Endodermal cell (in vitro differentiated cells): Measurements from ENCODE around the gene CYBC1. TPM values are rescaled to one million over a fixed set of nuclear protein-coding genes. Genes with fewer than 3 reads are reported as not detected.

Experiments used
- DNase-seq: peaks from one replicate; pipeline ENCODE4 v3.0.0-alpha.2; 2017
- H3K27ac ChIP-seq: 2 replicates; pipeline ENCODE4 v1.5.1; 2013; ENCODE audit warnings: mild to moderate bottlenecking, low read depth, low read length, moderate library complexity
- H3K27me3 ChIP-seq: 2 replicates; pipeline ENCODE4 v1.6.1; 2013; ENCODE audit warnings: mild to moderate bottlenecking, low read length, moderate library complexity; ENCODE audit not compliant: insufficient read depth, control insufficient read depth, poor library complexity, severe bottlenecking
- H3K36me3 ChIP-seq: 2 replicates; pipeline ENCODE4 v1.7.0; 2013; ENCODE audit warnings: mild to moderate bottlenecking, low read length, moderate library complexity; ENCODE audit not compliant: control insufficient read depth, insufficient read depth
- H3K4me1 ChIP-seq: one replicate; pipeline ENCODE4 v1.7.0; 2013; ENCODE audit warnings: low read length; ENCODE audit not compliant: control insufficient read depth, insufficient read depth
- H3K4me3 ChIP-seq: 2 replicates; pipeline ENCODE4 v1.5.1; 2013; ENCODE audit warnings: mild to moderate bottlenecking, low read length, moderate library complexity
- H3K9ac ChIP-seq: 2 replicates; pipeline ENCODE4 v1.6.1; 2013; ENCODE audit warnings: mild to moderate bottlenecking, low read length, moderate library complexity; ENCODE audit not compliant: poor library complexity, severe bottlenecking; ENCODE audit errors: extremely low read depth
- H3K9me3 ChIP-seq: 2 replicates; pipeline ENCODE4 v1.6.1; 2013; ENCODE audit warnings: mild to moderate bottlenecking, low read length, moderate library complexity; ENCODE audit not compliant: control insufficient read depth
- H3K27ac Mint-ChIP-seq: 2 replicates; pipeline ENCODE4 v1.8.0; 2020; ENCODE audit warnings: mixed read lengths
- H3K27me3 Mint-ChIP-seq: 2 replicates; pipeline ENCODE4 v1.8.0; 2021; ENCODE audit warnings: mild to moderate bottlenecking, mixed read lengths; ENCODE audit not compliant: insufficient read depth
- H3K36me3 Mint-ChIP-seq: 2 replicates; pipeline ENCODE4 v1.8.0; 2020; ENCODE audit warnings: low read depth, mixed read lengths
- H3K4me1 Mint-ChIP-seq: 2 replicates; pipeline ENCODE4 v1.8.0; 2020; ENCODE audit warnings: mixed read lengths
- H3K4me3 Mint-ChIP-seq: 2 replicates; pipeline ENCODE4 v1.8.0; 2020; ENCODE audit warnings: mild to moderate bottlenecking, moderate library complexity, mixed read lengths
- H3K9me3 Mint-ChIP-seq: 2 replicates; pipeline ENCODE4 v1.8.0; 2020; ENCODE audit warnings: mild to moderate bottlenecking, mixed read lengths
- CTCF ChIP-seq: fragments of 200-600 bp; sonication (generic); conservative IDR thresholded peaks from 2 replicates; pipeline ENCODE4 v1.5.0; 2021; ENCODE audit warnings: antibody characterized with exemption, mild to moderate bottlenecking
- WGBS, 2 experiments: methylation state at CpG; one replicate each; pipeline versions ENCODE4 v1.1.5 to v1.1.7; 2013; ENCODE audit warnings: missing lambda C conversion rate in 2 of 2, mixed read lengths in 1 of 2; ENCODE audit not compliant: insufficient coverage in 1 of 2, insufficient read length in 1 of 2; 5-methylcytosine and 5-hydroxymethylcytosine counted together
- long read RNA-seq, 4 experiments: library from polyadenylated mRNA in 2 of 4; library from RNA in 1 of 4; library from capped mRNA in 1 of 4; stranded (forward) in 3 of 4; unstranded in 1 of 4; transcript quantifications; one replicate each; pipeline ENCODE4 v2.0.0, GENCODE V29; 2020 to 2021; ENCODE audit warnings: inconsistent platforms in 1 of 4
- polyA plus RNA-seq, 2 experiments: library from polyadenylated mRNA; stranded (reverse); fragments of 50-300 nt; gene quantifications; one replicate each; pipeline ENCODE4 v1.2.3, GENCODE V29; 2013
- total RNA-seq, 2 donors: library from RNA; stranded (reverse); fragmentation: NEBNext Ultra II Directional in 1 of 2; extraction: Animal tissue kit (Norgen Biotek cat#: 25700) in 1 of 2; gene quantifications; 2 replicates in 1 of 2; 3 replicates in 1 of 2; pipeline ENCODE4 v1.2.1, GENCODE V29; 2021

The CYBC1 gene
- total RNA-seq, result 10 to 100 TPM; 71.2 to 88.5 TPM
- polyA plus RNA-seq (2013, experiment 1 of 2), result 62.1 TPM
- 49.1 TPM for polyA plus RNA-seq (2013, experiment 2 of 2)
- long read RNA-seq, experiment 1, transcript CYBC1-201 (7 exons, 2,093 nt), result major isoform, 5 of 17 reads
- long read RNA-seq, experiment 1, partial matches to known transcripts, result 2 of 17 reads
- long read RNA-seq, experiment 1, other reads (novel, unspliced or antisense), result 7 of 17 reads
- long read RNA-seq, experiment 2, full-length matches to known transcripts, result 51 of 72 reads
- long read RNA-seq, experiment 2, partial matches to known transcripts, result 7 of 72 reads
- long read RNA-seq, experiment 2, other reads (novel, unspliced or antisense), result 14 of 72 reads
- long read RNA-seq, experiment 3, full-length matches to known transcripts, result 336 of 411 reads
- long read RNA-seq, experiment 3, partial matches to known transcripts, result 25 of 411 reads
- long read RNA-seq, experiment 3, other reads (novel, unspliced or antisense), result 50 of 411 reads
- long read RNA-seq, experiment 4, partial matches to known transcripts, result 1 of 7 reads
- long read RNA-seq, experiment 4, other reads (novel, unspliced or antisense), result 3 of 7 reads

DNA sequence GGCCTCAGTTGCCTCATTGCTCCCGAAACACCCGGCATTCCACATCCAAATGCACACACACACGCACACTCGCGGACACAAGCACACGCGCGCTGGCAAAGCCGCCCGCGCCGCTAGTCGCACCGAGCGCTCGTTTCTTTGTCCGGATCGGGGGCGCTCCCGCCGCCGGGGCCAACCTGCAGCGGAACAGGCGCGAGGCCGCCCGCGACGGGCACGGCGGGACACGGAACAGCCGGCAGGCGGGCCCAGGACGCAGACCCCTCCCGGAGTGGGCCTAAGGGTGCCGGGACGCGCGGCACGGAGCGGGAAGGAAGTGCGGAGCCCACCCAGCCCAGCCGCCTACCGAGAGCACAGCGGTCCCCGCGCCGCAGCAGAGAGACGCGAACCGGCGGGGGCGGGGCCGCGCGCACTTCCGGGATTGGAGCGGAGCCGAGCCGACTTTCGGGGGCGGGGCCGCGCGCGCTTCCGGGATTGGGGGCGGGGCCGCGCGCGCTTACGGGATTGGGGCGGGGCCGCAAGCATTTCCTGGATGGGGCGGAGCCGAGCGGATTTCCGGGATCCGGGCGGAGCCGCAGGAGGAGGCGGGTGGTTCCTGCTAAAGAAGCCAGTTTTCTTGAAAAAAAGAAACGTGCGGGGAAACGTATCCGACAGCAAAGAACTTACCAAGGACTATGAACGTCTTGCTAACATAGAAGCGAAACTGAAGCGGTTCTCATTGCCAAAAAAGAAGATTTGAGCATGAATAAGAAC lies at the start of gene CYBC1:
Gene CYBC1 (minus strand): TSS at position 396 of the 750 bp plus-strand sequence. CDS start 1,498 bp downstream, outside the sequence.
- peaks cover 8% of the 10 kb centered on the region for H3K36me3 Mint-ChIP-seq
- no peaks in the 10 kb centered on the region for H3K27me3 ChIP-seq
- H3K4me1 ChIP-seq, result peaks cover 5% of the 10 kb centered on the region
- peaks cover 12% of the 10 kb centered on the region for H3K9me3 ChIP-seq
- H3K4me3 ChIP-seq, result peak within 1 kb of the TSS; percentile 92
- H3K36me3 ChIP-seq, result peaks cover 4% of the 10 kb centered on the region
- peaks cover 4% of the 10 kb centered on the region for H3K27me3 Mint-ChIP-seq
- H3K4me1 Mint-ChIP-seq, result peaks cover 5% of the 10 kb centered on the region
- H3K9me3 Mint-ChIP-seq, result peaks cover 34% of the 10 kb centered on the region
- H3K4me3 Mint-ChIP-seq, result peak within 1 kb of the TSS; percentile 74
- WGBS, 2 experiments, result 1 to 2% methylated on average over 23 to 91 of the region's 91 CpGs
- peak within 1 kb of the TSS; percentile 64 for H3K27ac Mint-ChIP-seq
- no peak for TF ChIP-seq CTCF
- DNase-seq, result peak; percentile 98
- peak within 1 kb of the TSS; percentile 86 for H3K9ac ChIP-seq
- peak within 1 kb of the TSS; percentile 72 for H3K27ac ChIP-seq

DNA sequence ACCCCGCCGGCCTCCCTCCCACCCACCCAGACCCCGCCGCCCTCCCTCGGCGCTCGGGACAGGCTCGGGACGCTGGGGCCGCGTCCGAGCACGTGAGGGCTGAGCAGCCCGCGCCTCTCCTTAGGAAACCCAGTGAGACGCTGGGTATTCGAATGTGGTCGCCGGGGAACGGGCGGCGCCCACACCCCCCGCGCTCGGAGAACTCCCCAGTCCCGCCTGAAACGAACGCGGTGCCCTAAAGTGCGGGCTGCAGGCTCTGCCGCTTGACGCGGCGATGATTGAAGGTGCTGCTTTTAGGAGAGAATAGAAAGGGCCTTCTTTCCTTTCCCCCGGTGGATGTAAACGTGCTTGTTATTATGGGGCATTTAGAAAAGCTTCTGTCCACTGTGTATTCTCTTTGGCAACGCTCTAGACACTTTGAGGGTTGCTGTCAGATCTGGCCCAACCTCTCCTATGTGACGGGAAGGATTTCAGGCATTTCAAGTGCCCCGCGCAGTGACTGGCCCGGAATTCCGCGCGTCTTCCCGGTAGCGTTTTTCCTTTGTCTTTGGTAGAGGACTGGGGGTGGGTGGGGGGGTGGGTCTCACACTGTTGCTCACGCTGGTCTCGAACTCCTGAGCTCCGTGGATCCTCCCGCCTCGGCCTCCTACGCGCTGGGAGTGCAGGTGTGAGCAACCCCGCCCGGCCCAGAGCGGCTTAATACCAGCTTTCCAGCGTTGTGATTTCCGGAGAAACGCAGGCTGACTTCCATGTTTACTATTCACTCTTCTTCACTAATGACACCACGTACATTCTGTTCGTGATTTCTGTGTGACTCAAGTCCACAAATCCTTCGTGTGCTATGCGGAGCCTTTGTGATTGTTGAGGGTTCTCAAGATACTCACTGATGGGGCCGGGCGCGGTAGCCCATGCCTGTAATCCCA lies 47.2 kb upstream of the CYBC1 start:
- Histone ChIP-seq H3K4me3 (peak overlapping the region; percentile 83), H3K9ac (peak overlapping the region; percentile 60), H3K9me3 (no peaks in the 10 kb centered on the region), H3K27ac (no peak overlapping the region), H3K36me3 (no peaks in the 10 kb centered on the region), H3K27me3 (no peaks in the 10 kb centered on the region), H3K4me1 (no peaks in the 10 kb centered on the region)
- Mint-ChIP-seq H3K9me3 (no peaks in the 10 kb centered on the region), H3K36me3 (no peaks in the 10 kb centered on the region), H3K4me1 (peaks cover 3% of the 10 kb centered on the region), H3K4me3 (peak overlapping the region; percentile 69), H3K27me3 (peaks cover 33% of the 10 kb centered on the region), H3K27ac (no peak overlapping the region)
- 21% methylated on average over 14 to 63 of the region's 66 CpGs for WGBS, 2 experiments
- TF ChIP-seq CTCF, result no peak
- peak; percentile 80 for DNase-seq
